Natural killer cell treated with Interleukin-12 subunit alpha and Interleukin-12 subunit beta and Interleukin-15 and Interleukin-18, amount 100 ng/mL, for 72 hours (primary cell): ENCODE data around the gene TMPO. TPM values are rescaled to one million over a fixed set of nuclear protein-coding genes. Genes with fewer than 3 reads are reported as not detected.
A peak's percentile ranks its signal among the peaks of the same experiment; 100 is the strongest.
"Not testable (repeated sequence)": the region's sequence is repeated elsewhere in the genome, so short reads cannot be mapped to it uniquely, and the experiment has no call there.

Experiments used
- ATAC-seq, 2 donors: fragments of 150-1000 bp; cut with Tn5 transposase in 1 of 2; sonication (Bioruptor Pico), chemical (Tn5 transposase) in 1 of 2; 2 replicates each; pipeline ENCODE4 v1.10.0; 2021
- DNase-seq: peaks from one replicate; pipeline ENCODE4 v3.0.0; 2022; ENCODE audit warnings: low spot score
- H3K27ac Mint-ChIP-seq, 2 donors: 1 replicate in 1 of 2; 2 replicates in 1 of 2; pipeline ENCODE4 v1.8.0; 2022; ENCODE audit warnings: mixed read lengths in 2 of 2, mild to moderate bottlenecking in 1 of 2, moderate library complexity in 1 of 2
- H3K27me3 Mint-ChIP-seq, 2 donors: 1 replicate in 1 of 2; 2 replicates in 1 of 2; pipeline ENCODE4 v1.8.0; 2022; ENCODE audit warnings: mixed read lengths in 2 of 2
- H3K36me3 Mint-ChIP-seq: one replicate; pipeline ENCODE4 v1.8.0; 2022; ENCODE audit warnings: mixed read lengths
- H3K4me1 Mint-ChIP-seq, 2 donors: 1 replicate in 1 of 2; 2 replicates in 1 of 2; pipeline ENCODE4 v1.8.0; 2022; ENCODE audit warnings: low read depth in 2 of 2, mixed read lengths in 2 of 2, mild to moderate bottlenecking in 1 of 2
- H3K4me3 Mint-ChIP-seq: one replicate; pipeline ENCODE4 v1.8.0; 2022; ENCODE audit warnings: mixed read lengths
- H3K9me3 Mint-ChIP-seq: 2 replicates; pipeline ENCODE4 v1.8.0; 2022; ENCODE audit warnings: mixed read lengths
- total RNA-seq, 2 donors: library from RNA; stranded (reverse); gene quantifications; one replicate each; pipeline ENCODE4 v1.2.3, GENCODE V29; 2022

The TMPO gene, protein sequence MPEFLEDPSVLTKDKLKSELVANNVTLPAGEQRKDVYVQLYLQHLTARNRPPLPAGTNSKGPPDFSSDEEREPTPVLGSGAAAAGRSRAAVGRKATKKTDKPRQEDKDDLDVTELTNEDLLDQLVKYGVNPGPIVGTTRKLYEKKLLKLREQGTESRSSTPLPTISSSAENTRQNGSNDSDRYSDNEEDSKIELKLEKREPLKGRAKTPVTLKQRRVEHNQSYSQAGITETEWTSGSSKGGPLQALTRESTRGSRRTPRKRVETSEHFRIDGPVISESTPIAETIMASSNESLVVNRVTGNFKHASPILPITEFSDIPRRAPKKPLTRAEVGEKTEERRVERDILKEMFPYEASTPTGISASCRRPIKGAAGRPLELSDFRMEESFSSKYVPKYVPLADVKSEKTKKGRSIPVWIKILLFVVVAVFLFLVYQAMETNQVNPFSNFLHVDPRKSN
- total RNA-seq, result 100 to 1,000 TPM; 147 to 219 TPM

GRCh38 chr12:98515287-98516110 is at the start of gene TMPO:
Gene TMPO (plus strand): TSS chr12:98515590. CDS start chr12:98515868, 278 bp downstream.
- Mint-ChIP-seq H3K27me3 (no peaks in the 10 kb centered on the region), H3K27ac (peak within 1 kb of the TSS; percentile 97 to 99), H3K9me3 (no peaks in the 10 kb centered on the region), H3K4me3 (peak within 1 kb of the TSS; percentile 99), H3K36me3 (peaks cover 13% of the 10 kb centered on the region), H3K4me1 (peaks cover 27 to 37% of the 10 kb centered on the region in 2 donors)
- DNase-seq (peak; percentile 97), ATAC-seq (peak; percentile 93 to 94)

DNA sequence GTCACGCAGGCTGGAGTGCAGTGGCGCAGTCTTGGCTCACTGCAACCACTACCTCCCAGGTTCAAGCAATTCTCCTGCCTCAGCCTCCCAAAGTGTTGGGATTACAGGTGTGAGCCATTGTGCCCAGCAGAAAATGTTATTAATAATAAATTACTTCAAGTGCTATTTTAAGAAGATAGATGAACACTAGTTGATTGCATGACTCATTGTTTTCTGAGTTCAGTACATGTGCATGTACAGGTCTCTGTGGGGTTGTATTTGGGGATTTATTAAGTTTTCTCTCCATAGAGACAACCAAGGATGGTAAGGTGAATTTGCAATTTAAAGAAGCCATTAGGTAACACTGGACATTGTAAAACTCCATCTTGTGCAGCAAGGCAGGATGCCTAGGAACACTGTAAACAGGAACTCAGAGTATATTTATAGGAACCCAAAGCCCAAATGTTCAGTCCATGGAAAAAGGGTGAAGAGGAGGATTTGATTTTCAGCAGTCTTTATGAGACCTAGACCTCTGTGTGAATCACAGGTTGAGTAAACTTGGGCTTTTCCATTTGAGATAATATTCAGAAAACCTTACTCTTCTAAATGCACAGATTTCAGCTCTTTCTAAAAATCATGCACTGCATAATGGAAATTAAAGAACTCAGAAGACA is 49.3 kb upstream of the TMPO start:
- ATAC-seq, result no peak

GRCh38 chr12:98466640-98467400 is 48.6 kb upstream of the TMPO start:
- ATAC-seq, result peak in 1 of 2 donors; percentile 49
- Mint-ChIP-seq H3K9me3 (no peaks in the 10 kb centered on the region), H3K27me3 (peaks cover 0 to 5% of the 10 kb centered on the region in 2 donors), H3K36me3 (no peaks in the 10 kb centered on the region), H3K4me1 (peaks cover 10 to 15% of the 10 kb centered on the region in 2 donors), H3K27ac (no peak overlapping the region), H3K4me3 (no peak overlapping the region)
- DNase-seq, result no peak

More for the DNA sequence above, 49.3 kb upstream of the TMPO start:
- peaks cover 10 to 15% of the 10 kb centered on the region in 2 donors for H3K4me1 Mint-ChIP-seq
- H3K36me3 Mint-ChIP-seq, result no peaks in the 10 kb centered on the region
- DNase-seq, result no peak
- peaks cover 0 to 5% of the 10 kb centered on the region in 2 donors for H3K27me3 Mint-ChIP-seq
- no peaks in the 10 kb centered on the region for H3K9me3 Mint-ChIP-seq
- H3K27ac Mint-ChIP-seq, result no peak overlapping the region
- peak overlapping the region; percentile 1 for H3K4me3 Mint-ChIP-seq

GRCh38 chr12:98469109-98469508 is 46.3 kb upstream of the TMPO start:
- ATAC-seq (peak in 1 of 2 donors; percentile 63), DNase-seq (no peak)
- peak overlapping the region in 1 of 2 donors; percentile 5 for H3K27ac Mint-ChIP-seq
- H3K4me1 Mint-ChIP-seq, result peaks cover 6 to 10% of the 10 kb centered on the region in 2 donors
- peak overlapping the region; percentile 11 for H3K4me3 Mint-ChIP-seq
- peaks cover 0 to 7% of the 10 kb centered on the region in 2 donors for H3K27me3 Mint-ChIP-seq
- H3K36me3 Mint-ChIP-seq, result no peaks in the 10 kb centered on the region
- no peaks in the 10 kb centered on the region for H3K9me3 Mint-ChIP-seq

DNA sequence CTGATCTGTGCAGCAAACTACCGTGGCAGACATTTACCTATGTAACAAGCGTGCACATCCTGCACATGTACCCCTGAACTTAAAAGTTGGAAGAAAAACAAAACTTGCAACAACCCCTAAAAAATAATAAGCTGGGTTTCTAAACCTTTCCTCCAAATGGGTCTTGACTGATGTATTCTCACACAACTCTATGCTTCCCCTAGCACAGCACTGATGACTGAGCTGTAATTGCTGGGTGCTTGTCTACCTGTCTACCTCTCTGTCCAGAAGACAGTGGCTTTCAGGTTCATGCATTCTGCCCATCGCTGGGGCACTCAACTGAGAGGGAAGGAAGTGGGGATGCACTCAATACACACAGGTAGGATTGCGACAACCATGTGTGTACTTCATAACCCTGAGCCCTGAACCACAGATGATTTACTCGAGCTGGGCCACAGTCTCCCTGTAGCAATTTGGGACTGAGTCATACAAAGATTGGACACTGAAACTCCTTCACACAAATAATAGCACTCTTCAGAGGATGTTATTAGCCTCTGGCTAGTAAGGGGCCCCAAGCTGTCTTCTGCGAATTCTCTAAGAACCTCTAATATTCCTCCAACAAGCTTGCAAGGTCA is 44.8 kb upstream of the TMPO start:
- Mint-ChIP-seq H3K9me3 (no peaks in the 10 kb centered on the region), H3K4me1 (peaks cover 3 to 6% of the 10 kb centered on the region in 2 donors), H3K27me3 (peaks cover 0 to 10% of the 10 kb centered on the region in 2 donors), H3K4me3 (no peak overlapping the region), H3K36me3 (no peaks in the 10 kb centered on the region), H3K27ac (no peak overlapping the region)
- ATAC-seq (peak; percentile 64 to 66), DNase-seq (no peak)

- peaks cover 3 to 6% of the 10 kb centered on the region in 2 donors for H3K4me1 Mint-ChIP-seq
- no peak overlapping the region for H3K27ac Mint-ChIP-seq
- no peaks in the 10 kb centered on the region for H3K9me3 Mint-ChIP-seq
- DNase-seq (no peak), ATAC-seq (no peak)
- H3K4me3 Mint-ChIP-seq, result no peak overlapping the region
- H3K27me3 Mint-ChIP-seq, result peaks cover 0 to 10% of the 10 kb centered on the region in 2 donors
- H3K36me3 Mint-ChIP-seq, result no peaks in the 10 kb centered on the region
These were observed 44.3 kb upstream of the TMPO start for GRCh38 chr12:98471085-98471484.

DNA sequence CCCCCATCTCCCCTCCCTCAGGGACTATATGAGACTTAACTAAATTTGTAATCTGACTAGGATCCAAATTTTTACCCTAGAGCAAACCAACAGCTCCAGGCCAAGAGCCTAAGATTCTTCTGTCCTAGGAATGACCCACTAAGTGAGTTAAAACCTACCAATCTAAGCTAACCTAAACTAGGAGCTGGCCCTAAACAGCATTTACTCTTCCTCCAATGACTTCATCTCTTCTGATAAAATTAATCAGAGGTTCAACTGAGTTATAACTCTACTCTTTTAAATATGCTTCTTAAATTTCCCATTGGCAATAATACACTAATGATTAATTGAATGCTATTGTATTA is 39.9 kb upstream of the TMPO start:
- H3K27ac Mint-ChIP-seq, result no peak overlapping the region

DNA sequence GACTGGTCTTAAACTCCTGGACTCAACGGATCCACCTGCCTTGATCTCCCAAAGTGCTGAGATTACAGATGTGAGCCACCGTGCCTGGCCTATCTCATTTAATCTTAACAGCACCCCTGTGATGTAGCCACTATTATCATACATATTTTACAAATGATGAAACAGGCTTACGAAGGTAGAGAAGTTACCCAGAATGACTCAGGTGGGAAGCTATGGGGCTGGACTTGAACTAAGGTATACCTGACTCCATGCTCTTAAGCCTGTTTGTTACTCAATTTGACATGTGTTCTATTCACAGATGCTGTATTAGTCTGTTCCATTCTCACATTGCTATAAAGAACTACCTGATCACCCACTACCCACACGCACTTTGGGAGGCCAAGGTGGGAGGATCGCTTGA is 36.8 kb upstream of the TMPO start:
- H3K4me3 Mint-ChIP-seq, result no peak overlapping the region
- no peaks in the 10 kb centered on the region for H3K36me3 Mint-ChIP-seq
- no peaks in the 10 kb centered on the region for H3K4me1 Mint-ChIP-seq
- no peak for ATAC-seq
- no peaks in the 10 kb centered on the region for H3K9me3 Mint-ChIP-seq
- no peak overlapping the region for H3K27ac Mint-ChIP-seq
- H3K27me3 Mint-ChIP-seq, result peaks cover 0 to 11% of the 10 kb centered on the region in 2 donors
- DNase-seq, result no peak

More for the DNA sequence above, 39.9 kb upstream of the TMPO start:
- Mint-ChIP-seq H3K9me3 (no peaks in the 10 kb centered on the region), H3K36me3 (no peaks in the 10 kb centered on the region), H3K27me3 (peaks cover 0 to 12% of the 10 kb centered on the region in 2 donors), H3K4me1 (no peaks in the 10 kb centered on the region), H3K4me3 (no peak overlapping the region)
- DNase-seq (no peak), ATAC-seq (no peak)

DNA sequence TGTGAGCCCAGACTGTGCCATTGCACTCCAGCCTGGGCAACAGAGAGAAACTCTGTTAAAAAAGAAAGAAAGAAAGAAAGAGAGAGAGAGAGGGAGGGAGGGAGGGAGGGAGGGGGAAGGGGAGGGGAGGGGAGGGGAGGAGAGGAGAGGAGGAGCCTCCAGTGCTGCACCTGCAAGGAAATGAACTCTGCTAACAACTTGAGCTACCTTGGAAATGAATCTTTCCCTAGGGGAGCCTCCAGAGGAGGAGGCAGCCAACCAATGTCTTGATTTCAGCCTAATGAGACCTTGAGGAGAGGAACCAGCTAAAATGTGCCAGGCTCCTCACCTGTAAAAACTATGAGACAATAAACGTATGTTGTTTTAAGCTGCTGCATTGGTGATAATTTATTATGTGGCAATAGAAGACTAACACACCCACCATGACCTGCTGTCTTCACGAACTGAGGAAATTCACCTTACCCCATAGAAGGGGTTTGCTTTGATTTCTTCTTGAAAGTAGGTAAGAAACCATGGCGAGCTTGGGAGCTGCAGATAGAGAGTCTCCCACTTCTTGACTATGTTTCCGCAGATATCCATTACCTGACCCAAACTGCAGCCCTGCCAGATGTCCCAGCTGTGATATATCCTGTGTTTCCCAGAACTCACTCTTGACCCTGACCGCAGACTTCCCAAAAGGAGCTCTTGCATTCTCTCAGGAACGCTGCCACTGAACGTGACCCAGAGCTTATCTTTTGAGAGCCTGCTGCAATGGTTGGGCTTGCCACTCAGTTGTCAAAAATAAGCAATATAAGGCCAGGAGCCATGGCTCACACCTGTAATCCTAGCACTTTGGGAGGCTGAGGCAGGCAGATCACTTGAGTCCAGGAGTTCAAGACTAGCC is 31.5 kb upstream of the TMPO start:
- Mint-ChIP-seq H3K27me3 (peaks cover 0 to 6% of the 10 kb centered on the region in 2 donors), H3K27ac (no peak overlapping the region), H3K4me3 (no peak overlapping the region), H3K36me3 (no peaks in the 10 kb centered on the region), H3K4me1 (no peaks in the 10 kb centered on the region), H3K9me3 (no peaks in the 10 kb centered on the region)
- DNase-seq (no peak), ATAC-seq (no peak)

DNA sequence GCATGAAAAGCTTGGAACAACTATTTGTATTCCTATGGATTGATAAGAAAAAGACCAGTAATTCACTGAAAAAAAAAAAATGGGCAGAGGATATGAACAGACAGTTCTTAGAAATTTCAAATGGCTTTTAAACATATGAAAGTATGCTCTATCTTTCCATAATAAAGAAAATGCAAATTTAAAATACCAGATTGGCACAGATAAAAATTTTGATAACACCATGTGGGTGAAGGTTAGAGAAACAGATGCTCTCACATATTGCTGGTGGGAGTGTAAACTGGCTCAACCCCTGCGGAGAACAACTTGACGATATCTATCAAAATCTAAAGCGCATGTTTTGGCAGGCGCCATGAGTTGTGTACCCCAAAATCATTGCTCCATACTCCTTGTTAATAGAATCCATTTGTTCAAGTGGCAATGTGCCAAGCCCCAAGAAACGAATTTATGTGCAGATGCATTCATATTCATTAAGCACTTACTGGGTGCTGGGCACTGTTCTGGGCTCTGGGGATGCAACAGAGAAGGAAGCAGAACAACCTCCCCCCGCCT is 29.5 kb upstream of the TMPO start:
- no peak for DNase-seq
- peaks cover under 1 to 1% of the 10 kb centered on the region in 2 donors for H3K4me1 Mint-ChIP-seq
- H3K9me3 Mint-ChIP-seq, result no peaks in the 10 kb centered on the region
- H3K27ac Mint-ChIP-seq, result no peak overlapping the region
- H3K27me3 Mint-ChIP-seq, result peaks cover 0 to 2% of the 10 kb centered on the region in 2 donors
- H3K4me3 Mint-ChIP-seq, result no peak overlapping the region
- H3K36me3 Mint-ChIP-seq, result no peaks in the 10 kb centered on the region
- no peak for ATAC-seq

DNA sequence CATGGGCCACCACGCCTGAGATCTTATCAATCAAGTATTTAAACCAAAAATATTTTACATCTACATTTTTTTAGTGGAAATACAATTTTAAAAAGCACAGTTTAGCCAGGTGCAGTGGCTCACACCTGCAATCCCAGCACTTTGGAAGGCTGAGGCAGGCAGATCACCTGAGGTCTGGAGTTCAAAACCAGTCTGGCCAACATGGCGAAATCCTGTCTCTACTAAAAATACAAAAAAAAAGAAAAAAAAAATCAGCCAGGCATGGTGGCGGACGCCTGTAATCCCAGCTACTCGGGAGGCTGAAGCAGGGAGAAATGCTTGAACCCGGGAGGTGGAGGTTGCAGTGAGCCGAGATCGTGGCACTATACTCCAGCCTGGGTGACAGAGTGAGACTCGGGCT is 27.0 kb upstream of the TMPO start:
- H3K4me3 Mint-ChIP-seq, H3K36me3 Mint-ChIP-seq, ATAC-seq, DNase-seq, H3K27ac Mint-ChIP-seq, H3K4me1 Mint-ChIP-seq, H3K9me3 Mint-ChIP-seq, H3K27me3 Mint-ChIP-seq: not testable (repeated sequence)

GRCh38 chr12:98489176-98489575 is 26.2 kb upstream of the TMPO start:
- H3K4me1 Mint-ChIP-seq, result peaks cover 4 to 6% of the 10 kb centered on the region in 2 donors
- no peaks in the 10 kb centered on the region for H3K36me3 Mint-ChIP-seq
- H3K4me3 Mint-ChIP-seq, result no peak overlapping the region
- no peak for DNase-seq
- ATAC-seq, result no peak
- peak overlapping the region in 1 of 2 donors; percentile 5 for H3K27ac Mint-ChIP-seq
- peaks cover 0 to 2% of the 10 kb centered on the region in 2 donors for H3K27me3 Mint-ChIP-seq
- H3K9me3 Mint-ChIP-seq, result no peaks in the 10 kb centered on the region
